ENCODE data around the gene GHRH. TPM values are rescaled to one million over a fixed set of nuclear protein-coding genes. Genes with fewer than 3 reads are reported as not detected.

GHRH gene
- total and polyA plus RNA-seq, 2 donors (not counting 1 experiment from before 2014, with no cell fraction given), result not detected

GRCh38 chr20:37305079-37305478 lies 43.5 kb upstream of the GHRH start:
- H3K27me3 ChIP-seq (replicated peaks in 1 of 4; ENCODE audit: control extremely low read depth in 1 of 4, control insufficient read depth in 3 of 4, insufficient read depth in 4 of 4, low read length in 3 of 4), result no peaks in the 10 kb centered on the region
- peaks cover 0 to 66% of the 10 kb centered on the region in 2 experiments for H3K36me3 ChIP-seq (replicated peaks in 1 of 2; ENCODE audit: control extremely low read depth in 1 of 2, control insufficient read depth in 1 of 2, extremely low read depth in 1 of 2, insufficient read depth in 2 of 2, low read length in 1 of 2)
- peaks cover 22% of the 10 kb centered on the region for H4K20me1 ChIP-seq (ENCODE audit: control insufficient read depth, insufficient read depth, low read length, poor library complexity, severe bottlenecking)
- WGBS (ENCODE audit: insufficient coverage), result 35% methylated on average over 2 of the region's 6 CpGs
- H3K4me1 Mint-ChIP-seq, result peaks cover 12% of the 10 kb centered on the region
- no peaks in the 10 kb centered on the region for H3K4me1 ChIP-seq (ENCODE audit: control insufficient read depth in 2 of 2, insufficient read depth in 2 of 2, low read length in 2 of 2)
- no peak overlapping the region for H3K4me2 ChIP-seq (replicated peaks; ENCODE audit: low read depth, low read length, poor library complexity, severe bottlenecking)
- ATAC-seq (ENCODE audit: low read depth), result no peak
- H3K27me3 Mint-ChIP-seq, result no peaks in the 10 kb centered on the region
- H3K27ac Mint-ChIP-seq, result no peak overlapping the region
- H3K9me3 ChIP-seq (ENCODE audit: control extremely low read depth in 1 of 3, control insufficient read depth in 2 of 3, insufficient read depth in 1 of 3, low read length in 2 of 3), result no peaks in the 10 kb centered on the region
- H3K4me3 ChIP-seq (ENCODE audit: control extremely low read depth in 1 of 5, extremely low read depth in 1 of 5, insufficient read depth in 1 of 5, low read depth in 2 of 5, low read length in 4 of 5), result no peak overlapping the region
- no peaks in the 10 kb centered on the region for H3K9me3 Mint-ChIP-seq (ENCODE audit: insufficient read depth)
- H3K4me3 Mint-ChIP-seq, result no peak overlapping the region
- peaks cover 77% of the 10 kb centered on the region for H3K79me2 ChIP-seq (ENCODE audit: control insufficient read depth, insufficient read depth, low read length)
- DNase-seq, result no peak
- TF ChIP-seq EZH2 (IDR thresholded peaks at IDR 0.05; ENCODE audit: borderline replicate concordance, insufficient read depth, low read depth, low read length, poor library complexity, severe bottlenecking), result no peak
- no peak for TF ChIP-seq CTCF (IDR thresholded peaks at IDR 0.05)
- intact Hi-C loops (cut with micrococcal nuclease), result no loop called here
- POLR2A ChIA-PET, result no interaction called here
- no peak overlapping the region for H3K27ac ChIP-seq (ENCODE audit: low read length in 2 of 2)
- no peak overlapping the region for H2AFZ ChIP-seq (ENCODE audit: insufficient read depth, low read depth, low read length, poor library complexity, severe bottlenecking)
- H3K9ac ChIP-seq (ENCODE audit: low read length), result no peak overlapping the region
- CTCF ChIA-PET, result no interaction called here

GRCh38 chr20:37303637-37304036 lies 42.0 kb upstream of the GHRH start:
- POLR2A ChIA-PET, result no interaction called here
- H3K27ac Mint-ChIP-seq, result no peak overlapping the region
- H3K27me3 Mint-ChIP-seq, result no peaks in the 10 kb centered on the region
- H3K27ac ChIP-seq (ENCODE audit: low read length in 2 of 2), result no peak overlapping the region
- H2AFZ ChIP-seq (ENCODE audit: insufficient read depth, low read depth, low read length, poor library complexity, severe bottlenecking), result no peak overlapping the region
- DNase-seq, result no peak
- H3K4me3 ChIP-seq (ENCODE audit: control extremely low read depth in 1 of 5, extremely low read depth in 1 of 5, insufficient read depth in 1 of 5, low read depth in 2 of 5, low read length in 4 of 5), result no peak overlapping the region
- H3K9me3 Mint-ChIP-seq (ENCODE audit: insufficient read depth), result no peaks in the 10 kb centered on the region
- H3K9ac ChIP-seq (ENCODE audit: low read length), result no peak overlapping the region
- no peaks in the 10 kb centered on the region for H3K9me3 ChIP-seq (ENCODE audit: control extremely low read depth in 1 of 3, control insufficient read depth in 2 of 3, insufficient read depth in 1 of 3, low read length in 2 of 3)
- H3K36me3 ChIP-seq (replicated peaks in 1 of 2; ENCODE audit: control extremely low read depth in 1 of 2, control insufficient read depth in 1 of 2, extremely low read depth in 1 of 2, insufficient read depth in 2 of 2, low read length in 1 of 2), result peaks cover 0 to 69% of the 10 kb centered on the region in 2 experiments
- TF ChIP-seq CTCF (IDR thresholded peaks at IDR 0.05) (no peak), EZH2 (IDR thresholded peaks at IDR 0.05; ENCODE audit: borderline replicate concordance, insufficient read depth, low read depth, low read length, poor library complexity, severe bottlenecking) (no peak)
- H3K27me3 ChIP-seq (replicated peaks in 1 of 4; ENCODE audit: control extremely low read depth in 1 of 4, control insufficient read depth in 3 of 4, insufficient read depth in 4 of 4, low read length in 3 of 4), result no peaks in the 10 kb centered on the region
- H3K4me3 Mint-ChIP-seq, result no peak overlapping the region
- no peak for ATAC-seq (ENCODE audit: low read depth)
- H4K20me1 ChIP-seq (ENCODE audit: control insufficient read depth, insufficient read depth, low read length, poor library complexity, severe bottlenecking), result peaks cover 29% of the 10 kb centered on the region
- peaks cover 12% of the 10 kb centered on the region for H3K4me1 Mint-ChIP-seq
- 100% methylated on average over 4 of the region's 4 CpGs for WGBS (ENCODE audit: insufficient coverage)
- H3K79me2 ChIP-seq (ENCODE audit: control insufficient read depth, insufficient read depth, low read length), result peaks cover 75% of the 10 kb centered on the region
- intact Hi-C loops (cut with micrococcal nuclease), result no loop called here
- no peaks in the 10 kb centered on the region for H3K4me1 ChIP-seq (ENCODE audit: control insufficient read depth in 2 of 2, insufficient read depth in 2 of 2, low read length in 2 of 2)
- H3K4me2 ChIP-seq (replicated peaks; ENCODE audit: low read depth, low read length, poor library complexity, severe bottlenecking), result no peak overlapping the region
- CTCF ChIA-PET, result interaction anchor here (1.0 kb wide), 1 partner anchor 26 kb away, joined by 4 read pairs; no protein-coding TSS in a partner anchor
